ENCODE results near the gene BTAF1. TPM values are rescaled to one million over a fixed set of nuclear protein-coding genes. Genes with fewer than 3 reads are reported as not detected.

BTAF1 gene
- total RNA-seq, 1 experiment from 2014 or later, result 42.5 TPM

DNA sequence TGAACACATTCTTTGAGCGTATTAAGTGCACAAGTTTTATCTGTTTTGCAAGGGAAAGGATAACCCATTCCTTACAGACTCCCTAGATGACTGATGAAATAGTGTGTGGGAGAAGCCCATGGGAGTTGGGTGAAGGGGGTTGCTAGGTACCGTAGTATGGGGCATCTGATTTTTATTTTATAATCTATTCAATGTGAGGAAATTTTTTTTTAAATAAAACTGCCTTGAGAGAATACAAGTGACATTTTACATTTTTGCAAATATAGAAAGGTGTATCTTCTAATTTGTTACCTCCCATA is 1.4 kb downstream of the BTAF1 start (continued):
- TF ChIP-seq, protein P1, sequence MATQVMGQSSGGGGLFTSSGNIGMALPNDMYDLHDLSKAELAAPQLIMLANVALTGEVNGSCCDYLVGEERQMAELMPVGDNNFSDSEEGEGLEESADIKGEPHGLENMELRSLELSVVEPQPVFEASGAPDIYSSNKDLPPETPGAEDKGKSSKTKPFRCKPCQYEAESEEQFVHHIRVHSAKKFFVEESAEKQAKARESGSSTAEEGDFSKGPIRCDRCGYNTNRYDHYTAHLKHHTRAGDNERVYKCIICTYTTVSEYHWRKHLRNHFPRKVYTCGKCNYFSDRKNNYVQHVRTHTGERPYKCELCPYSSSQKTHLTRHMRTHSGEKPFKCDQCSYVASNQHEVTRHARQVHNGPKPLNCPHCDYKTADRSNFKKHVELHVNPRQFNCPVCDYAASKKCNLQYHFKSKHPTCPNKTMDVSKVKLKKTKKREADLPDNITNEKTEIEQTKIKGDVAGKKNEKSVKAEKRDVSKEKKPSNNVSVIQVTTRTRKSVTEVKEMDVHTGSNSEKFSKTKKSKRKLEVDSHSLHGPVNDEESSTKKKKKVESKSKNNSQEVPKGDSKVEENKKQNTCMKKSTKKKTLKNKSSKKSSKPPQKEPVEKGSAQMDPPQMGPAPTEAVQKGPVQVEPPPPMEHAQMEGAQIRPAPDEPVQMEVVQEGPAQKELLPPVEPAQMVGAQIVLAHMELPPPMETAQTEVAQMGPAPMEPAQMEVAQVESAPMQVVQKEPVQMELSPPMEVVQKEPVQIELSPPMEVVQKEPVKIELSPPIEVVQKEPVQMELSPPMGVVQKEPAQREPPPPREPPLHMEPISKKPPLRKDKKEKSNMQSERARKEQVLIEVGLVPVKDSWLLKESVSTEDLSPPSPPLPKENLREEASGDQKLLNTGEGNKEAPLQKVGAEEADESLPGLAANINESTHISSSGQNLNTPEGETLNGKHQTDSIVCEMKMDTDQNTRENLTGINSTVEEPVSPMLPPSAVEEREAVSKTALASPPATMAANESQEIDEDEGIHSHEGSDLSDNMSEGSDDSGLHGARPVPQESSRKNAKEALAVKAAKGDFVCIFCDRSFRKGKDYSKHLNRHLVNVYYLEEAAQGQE (IDR thresholded peaks at IDR 0.05; ENCODE audit: low read depth), result no peak
- TF ChIP-seq YY1 (IDR thresholded peaks at IDR 0.05; ENCODE audit: extremely low read depth, insufficient replicate concordance, low read depth, low read length) (no peak), POLR2A (IDR thresholded peaks at IDR 0.05; ENCODE audit: borderline replicate concordance, extremely low read depth, insufficient read depth, insufficient read length) (no peak)

- intact Hi-C loops (cut with micrococcal nuclease), result no loop called here
- no peaks in the 10 kb centered on the region for H3K27me3 ChIP-seq (ENCODE audit: insufficient read depth, low read length)
- H2AFZ ChIP-seq (ENCODE audit: low read depth, low read length, poor library complexity, severe bottlenecking), result no peak overlapping the region
- no peak overlapping the region for H3K27ac ChIP-seq (ENCODE audit: low read depth, low read length)
- ChIA-PET RAD21 (ENCODE audit: low non-redundant PET in 1 of 2, low total read pairs in 2 of 2, uncharacterized antibody in 2 of 2, unreplicated experiment in 2 of 2) (no interaction called here), POLR2A (no interaction called here), CTCF (no interaction called here)
- H3K4me1 ChIP-seq (ENCODE audit: control insufficient read depth in 1 of 2, insufficient read depth in 2 of 2, low read length in 2 of 2), result 0 out of 4 replicates have a peak, but pooled peaks cover 0 to 5% of the 10 kb centered on the region in 2 experiments
- H3K9ac ChIP-seq (ENCODE audit: low read length), result no peak overlapping the region
- no peak for TF ChIP-seq ZFX (IDR thresholded peaks at IDR 0.05)
- TF ChIP-seq EZH2phosphoT487 (IDR thresholded peaks at IDR 0.05; ENCODE audit: borderline replicate concordance), result no peak
- TF ChIP-seq, protein P2, sequence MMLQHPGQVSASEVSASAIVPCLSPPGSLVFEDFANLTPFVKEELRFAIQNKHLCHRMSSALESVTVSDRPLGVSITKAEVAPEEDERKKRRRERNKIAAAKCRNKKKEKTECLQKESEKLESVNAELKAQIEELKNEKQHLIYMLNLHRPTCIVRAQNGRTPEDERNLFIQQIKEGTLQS (IDR thresholded peaks at IDR 0.05), result no peak
- TF ChIP-seq CEBPB (IDR thresholded peaks at IDR 0.05; ENCODE audit: low read depth), result no peak
- no peak for TF ChIP-seq CTCF (IDR thresholded peaks at IDR 0.05 in 2 of 3, conservative IDR thresholded peaks at IDR 0.05 in 1 of 3; ENCODE audit: borderline replicate concordance in 1 of 3, insufficient read depth in 1 of 3, low read depth in 2 of 3, low read length in 2 of 3)
- TF ChIP-seq, protein P3, sequence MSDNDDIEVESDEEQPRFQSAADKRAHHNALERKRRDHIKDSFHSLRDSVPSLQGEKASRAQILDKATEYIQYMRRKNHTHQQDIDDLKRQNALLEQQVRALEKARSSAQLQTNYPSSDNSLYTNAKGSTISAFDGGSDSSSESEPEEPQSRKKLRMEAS (IDR thresholded peaks at IDR 0.05), result no peak
- H3K4me2 ChIP-seq (ENCODE audit: low read length), result no peak overlapping the region
- peaks cover 2 to 13% of the 10 kb centered on the region in 2 experiments; a peak in 3 of 4 replicates for H3K36me3 ChIP-seq (ENCODE audit: control insufficient read depth in 1 of 2, insufficient read depth in 2 of 2, low read length in 2 of 2)
- H3K4me3 ChIP-seq (replicated peaks in 1 of 2; ENCODE audit: low read depth in 1 of 2, low read length in 2 of 2), result no peak overlapping the region
- ATAC-seq, result no peak
- no peak for DNase-seq (ENCODE audit: low read depth, low spot score)
- H3K9me3 ChIP-seq (ENCODE audit: control insufficient read depth in 1 of 2, insufficient read depth in 1 of 2, low read depth in 1 of 2, low read length in 2 of 2), result no peaks in the 10 kb centered on the region
- H3K79me2 ChIP-seq (ENCODE audit: insufficient read depth, low read length), result peaks cover 100% of the 10 kb centered on the region
- peaks cover 37% of the 10 kb centered on the region; the same call in 1 of the 2 replicates for H4K20me1 ChIP-seq (ENCODE audit: insufficient read depth)
- no peaks in the 10 kb centered on the region for H3K9me2 ChIP-seq (ENCODE audit: insufficient read depth)
- BruUV-seq (replicated peaks), result no TSS peak
These were observed 7.4 kb downstream of the BTAF1 start for GRCh38 chr10:91930939-91931338.
